ENCODE results near the gene GDA.
"Not testable (repeated sequence)": the region's sequence is repeated elsewhere in the genome, so short reads cannot be mapped to it uniquely, and the experiment has no call there.

Gene GDA

DNA sequence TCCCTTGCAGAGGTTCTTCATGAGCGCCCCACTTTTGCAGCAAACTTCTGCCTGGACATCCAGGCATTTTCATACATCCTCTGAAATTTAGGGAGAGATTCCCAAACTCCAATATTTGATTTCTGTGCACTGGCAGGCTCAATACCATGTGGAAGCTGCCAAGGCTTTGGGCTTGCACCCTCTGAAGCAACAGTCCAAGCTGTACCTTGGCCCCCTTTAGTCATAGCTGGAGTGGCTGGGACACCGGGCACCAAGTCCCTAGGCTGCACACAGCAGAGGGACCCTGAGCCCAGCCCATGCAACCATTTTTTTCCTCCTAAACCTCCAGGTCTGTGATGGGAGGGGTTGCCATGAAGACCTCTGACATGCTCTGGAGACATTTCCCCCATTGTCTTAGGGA lies 141.1 kb downstream of the GDA start:
- H4K20me1 ChIP-seq = no peaks in the 10 kb centered on the region
- TF ChIP-seq Cebpa-rat (IDR thresholded peaks at IDR 0.05) = no peak
- H3K36me3 ChIP-seq = no peaks in the 10 kb centered on the region
- no peak overlapping the region for H3K9ac ChIP-seq
- no peak overlapping the region for H3K27ac ChIP-seq
- H3K27me3 ChIP-seq = no peaks in the 10 kb centered on the region
- H3K9me3 ChIP-seq = peaks cover 10% of the 10 kb centered on the region
- H3K4me1 ChIP-seq = no peaks in the 10 kb centered on the region
- no peak overlapping the region for H3K4me3 ChIP-seq
- H3K4me2 ChIP-seq = no peak overlapping the region

DNA sequence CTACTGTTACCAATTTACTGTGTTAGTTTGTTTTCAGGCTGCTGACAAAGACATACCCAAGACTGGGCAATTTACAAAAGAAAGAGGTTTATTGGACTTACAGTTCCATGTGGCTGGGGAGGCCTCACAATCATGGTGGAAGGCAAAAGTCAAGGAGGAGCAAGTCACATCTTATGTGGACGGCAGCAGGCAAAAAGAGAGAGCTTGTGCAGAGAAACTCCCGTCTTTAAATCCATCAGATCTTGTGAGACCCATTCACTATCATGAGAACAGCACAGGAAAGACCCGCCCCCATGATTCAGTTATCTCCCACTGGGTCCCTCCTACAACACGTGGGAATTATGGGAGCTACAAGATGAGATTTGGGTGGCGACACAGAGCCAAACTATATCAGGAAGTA lies 142.3 kb downstream of the GDA start:
- not testable (repeated sequence) for H3K36me3 ChIP-seq, H3K4me2 ChIP-seq, H3K27me3 ChIP-seq, H3K4me3 ChIP-seq, H3K4me1 ChIP-seq, H3K9me3 ChIP-seq, H3K9ac ChIP-seq, H4K20me1 ChIP-seq, H3K27ac ChIP-seq

DNA sequence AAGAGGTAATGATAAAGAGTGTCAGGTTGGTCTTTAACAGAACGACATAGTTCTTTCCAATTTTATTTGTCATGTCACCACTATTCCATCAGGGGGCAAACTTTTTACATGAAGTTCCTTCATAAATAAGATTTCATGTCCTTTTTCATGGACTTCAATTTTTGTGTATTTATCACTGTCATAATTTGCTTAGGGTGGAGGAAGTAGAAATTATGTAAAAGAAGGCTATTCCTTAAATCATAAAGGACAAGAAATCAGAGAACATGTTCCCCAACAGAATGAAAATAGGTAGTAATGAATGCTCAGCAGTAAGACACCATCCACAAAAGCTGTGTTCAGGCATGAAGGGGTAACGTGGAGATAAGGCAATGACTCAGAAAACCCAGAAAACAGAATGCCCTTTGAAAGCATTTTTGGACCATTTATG lies 143.0 kb downstream of the GDA start:
- H4K20me1 ChIP-seq = no peaks in the 10 kb centered on the region
- TF ChIP-seq Cebpa-rat (IDR thresholded peaks at IDR 0.05) = no peak
- no peak overlapping the region for H3K9ac ChIP-seq
- no peaks in the 10 kb centered on the region for H3K27me3 ChIP-seq
- H3K4me3 ChIP-seq = no peak overlapping the region
- H3K9me3 ChIP-seq = peaks cover 10% of the 10 kb centered on the region
- no peaks in the 10 kb centered on the region for H3K36me3 ChIP-seq
- no peak overlapping the region for H3K4me2 ChIP-seq
- H3K27ac ChIP-seq = no peak overlapping the region
- no peaks in the 10 kb centered on the region for H3K4me1 ChIP-seq

DNA sequence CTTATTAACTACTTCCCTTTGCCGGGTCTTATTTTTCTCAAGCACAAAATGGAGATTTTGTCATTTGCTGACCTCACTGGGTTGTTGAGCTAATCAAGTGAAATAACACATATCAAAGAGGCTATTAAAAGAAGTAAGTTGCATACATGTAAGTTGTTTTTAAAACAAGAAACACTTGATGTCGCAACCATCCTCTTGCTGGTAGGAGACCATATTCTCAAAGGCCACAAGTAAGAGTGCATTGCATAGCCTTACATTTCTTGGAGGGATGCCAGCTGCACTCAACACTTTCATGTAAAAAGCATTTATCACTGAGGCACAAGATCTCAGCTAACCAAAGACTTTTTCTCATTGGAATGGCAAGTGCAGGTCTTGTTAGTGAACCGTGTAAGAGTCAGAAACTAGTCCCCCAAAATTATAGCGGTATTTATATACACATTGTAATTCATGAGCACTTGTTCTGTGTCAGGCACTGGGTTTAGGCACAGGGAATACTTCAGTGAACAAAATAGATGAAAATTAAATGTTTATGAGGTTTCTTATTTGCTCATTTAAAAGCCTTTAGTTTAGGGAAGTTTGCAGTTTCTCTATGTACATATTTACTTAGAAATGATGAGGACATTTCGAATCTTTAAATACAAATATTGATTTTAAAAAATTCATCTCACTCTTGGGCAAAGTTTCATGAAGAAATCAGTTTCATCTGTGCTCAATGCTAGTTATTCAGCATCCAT lies 143.8 kb downstream of the GDA start:
- Histone ChIP-seq H3K9me3 (peaks cover 10% of the 10 kb centered on the region), H3K4me1 (no peaks in the 10 kb centered on the region), H3K4me2 (no peak overlapping the region), H3K4me3 (no peak overlapping the region), H3K9ac (no peak overlapping the region), H3K27ac (no peak overlapping the region), H4K20me1 (no peaks in the 10 kb centered on the region), H3K36me3 (no peaks in the 10 kb centered on the region), H3K27me3 (no peaks in the 10 kb centered on the region)
- peak; percentile 74 for TF ChIP-seq Cebpa-rat (IDR thresholded peaks at IDR 0.05)

DNA sequence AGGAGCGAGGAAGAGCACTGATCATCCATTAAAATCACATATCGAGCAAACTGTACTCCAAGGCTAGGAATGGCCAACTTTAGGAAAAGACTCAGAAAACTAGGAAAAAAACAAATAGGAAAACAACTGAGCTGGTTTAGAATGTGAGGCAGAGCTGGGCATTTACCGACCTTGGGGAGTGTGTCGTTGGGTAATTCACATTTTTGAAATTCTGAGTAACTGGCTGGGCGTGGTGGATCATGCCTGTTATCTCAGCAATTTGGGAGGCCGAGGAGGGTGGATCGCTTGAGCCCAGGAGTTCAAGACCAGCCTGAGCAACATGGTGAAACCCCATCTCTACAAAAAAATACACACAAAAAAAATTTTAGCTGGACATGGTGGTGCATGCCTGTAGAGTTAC lies 145.7 kb downstream of the GDA start:
- no peak overlapping the region for H3K4me3 ChIP-seq
- H3K36me3 ChIP-seq = no peaks in the 10 kb centered on the region
- H3K4me2 ChIP-seq = no peak overlapping the region
- H3K27me3 ChIP-seq = no peaks in the 10 kb centered on the region
- no peak for TF ChIP-seq Cebpa-rat (IDR thresholded peaks at IDR 0.05)
- peaks cover 6% of the 10 kb centered on the region for H3K9me3 ChIP-seq
- no peak overlapping the region for H3K9ac ChIP-seq
- H3K4me1 ChIP-seq = no peaks in the 10 kb centered on the region
- no peaks in the 10 kb centered on the region for H4K20me1 ChIP-seq
- no peak overlapping the region for H3K27ac ChIP-seq

DNA sequence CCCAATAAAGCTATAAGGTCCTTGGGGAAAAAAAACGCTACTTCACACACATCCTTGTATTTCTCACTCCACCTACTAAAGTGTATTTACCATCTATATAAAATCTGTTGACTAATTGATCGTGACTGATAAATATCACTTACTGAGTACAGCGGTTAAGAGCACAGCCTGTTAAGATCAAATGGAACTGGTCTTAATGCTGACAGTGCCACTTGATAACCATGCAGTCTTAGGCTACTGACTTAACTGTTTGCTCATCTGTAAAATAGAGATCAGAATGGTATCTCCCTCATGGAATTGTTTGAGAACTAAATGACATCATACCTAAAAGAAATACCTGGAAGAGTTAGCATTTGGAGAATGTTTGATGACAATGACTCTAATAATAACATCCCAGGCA lies 148.3 kb downstream of the GDA start:
- Histone ChIP-seq H3K4me2 (no peak overlapping the region), H3K36me3 (no peaks in the 10 kb centered on the region), H3K9me3 (no peaks in the 10 kb centered on the region), H3K4me1 (no peaks in the 10 kb centered on the region), H3K9ac (no peak overlapping the region), H3K27me3 (no peaks in the 10 kb centered on the region), H4K20me1 (no peaks in the 10 kb centered on the region), H3K4me3 (no peak overlapping the region), H3K27ac (no peak overlapping the region)
- TF ChIP-seq Cebpa-rat (IDR thresholded peaks at IDR 0.05) = no peak

DNA sequence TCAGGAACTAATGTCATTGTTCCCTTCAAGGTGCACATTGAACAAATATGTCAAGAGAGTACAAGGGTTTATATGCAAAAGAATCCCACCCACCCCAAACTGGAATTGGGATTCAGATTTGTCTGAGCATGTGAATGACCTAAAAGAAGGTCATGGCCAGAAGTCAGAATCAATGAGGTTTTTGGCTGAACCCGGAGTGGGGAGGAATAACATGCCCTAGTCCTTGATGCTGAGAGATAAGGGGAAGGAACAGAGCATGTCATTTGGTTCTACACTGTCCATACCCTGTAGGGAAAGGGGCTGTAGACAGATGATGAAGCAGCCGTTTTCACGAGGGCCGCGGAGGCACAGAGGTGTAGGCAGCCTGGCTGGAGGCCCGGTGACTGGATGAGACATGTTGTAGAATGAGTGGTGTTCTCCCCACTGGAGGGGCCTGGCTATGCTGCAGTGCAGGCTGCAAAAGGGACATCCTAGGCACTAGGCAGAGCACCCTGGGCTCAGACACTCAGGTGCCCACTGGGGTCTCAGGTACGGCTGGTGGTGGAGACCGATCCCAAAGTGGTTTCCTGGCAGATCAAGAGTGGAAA lies 149.9 kb downstream of the GDA start:
- Histone ChIP-seq H3K4me3 (no peak overlapping the region), H3K27ac (no peak overlapping the region), H4K20me1 (no peaks in the 10 kb centered on the region), H3K4me1 (no peaks in the 10 kb centered on the region), H3K27me3 (no peaks in the 10 kb centered on the region), H3K9me3 (no peaks in the 10 kb centered on the region), H3K4me2 (no peak overlapping the region), H3K36me3 (no peaks in the 10 kb centered on the region), H3K9ac (no peak overlapping the region)
- TF ChIP-seq Cebpa-rat (IDR thresholded peaks at IDR 0.05) = no peak

DNA sequence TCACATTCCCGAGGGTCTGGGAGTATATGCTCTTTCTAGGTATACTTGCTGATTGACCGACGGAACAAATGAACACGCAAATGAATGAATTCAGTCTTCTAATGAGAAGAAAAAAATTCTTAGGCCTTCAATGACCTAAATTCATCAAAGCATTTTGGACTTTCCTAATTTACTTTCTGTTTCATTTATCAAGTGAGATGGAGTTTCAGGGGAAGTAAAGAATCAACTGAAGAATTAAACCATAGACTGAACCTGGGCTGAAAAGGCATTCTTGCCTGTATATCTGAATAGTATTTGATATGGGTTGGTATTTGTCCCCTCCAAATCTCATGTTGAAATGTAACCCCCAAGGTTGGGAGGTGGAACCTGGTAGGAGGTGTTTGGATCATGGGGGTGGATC lies 151.6 kb downstream of the GDA start:
- H3K27ac ChIP-seq = no peak overlapping the region
- no peak overlapping the region for H3K9ac ChIP-seq
- no peaks in the 10 kb centered on the region for H3K36me3 ChIP-seq
- H3K27me3 ChIP-seq = no peaks in the 10 kb centered on the region
- H3K4me3 ChIP-seq = no peak overlapping the region
- TF ChIP-seq Cebpa-rat (IDR thresholded peaks at IDR 0.05) = no peak
- H4K20me1 ChIP-seq = no peaks in the 10 kb centered on the region
- no peaks in the 10 kb centered on the region for H3K9me3 ChIP-seq
- peaks cover 12% of the 10 kb centered on the region for H3K4me1 ChIP-seq
- H3K4me2 ChIP-seq = no peak overlapping the region

All from BLaER1 (cell line).